Peyer's patch (tissue), 4 donors: ENCODE measurements around the gene OSBPL10.

Source experiments
- POLR2A ChIP-seq, 2 donors: fragments of 450-650 bp; IDR thresholded peaks; one replicate each; pipeline ENCODE4 v1.5.1; 2017; ENCODE audit warnings: antibody characterized with exemption in 2 of 2, mild to moderate bottlenecking in 2 of 2, moderate library complexity in 2 of 2
- TF ChIP-seq, protein P1 (sequence below), 6 experiments: fragments of 450-650 bp in 4 of 6; fragments of 200-600 bp in 2 of 6; sonication (generic) in 1 of 6; IDR thresholded peaks; one replicate each; pipeline ENCODE4 v1.5.1; 2017 to 2019; ENCODE audit warnings: antibody characterized with exemption in 6 of 6, mild to moderate bottlenecking in 3 of 6, moderate library complexity in 1 of 6

DNA sequence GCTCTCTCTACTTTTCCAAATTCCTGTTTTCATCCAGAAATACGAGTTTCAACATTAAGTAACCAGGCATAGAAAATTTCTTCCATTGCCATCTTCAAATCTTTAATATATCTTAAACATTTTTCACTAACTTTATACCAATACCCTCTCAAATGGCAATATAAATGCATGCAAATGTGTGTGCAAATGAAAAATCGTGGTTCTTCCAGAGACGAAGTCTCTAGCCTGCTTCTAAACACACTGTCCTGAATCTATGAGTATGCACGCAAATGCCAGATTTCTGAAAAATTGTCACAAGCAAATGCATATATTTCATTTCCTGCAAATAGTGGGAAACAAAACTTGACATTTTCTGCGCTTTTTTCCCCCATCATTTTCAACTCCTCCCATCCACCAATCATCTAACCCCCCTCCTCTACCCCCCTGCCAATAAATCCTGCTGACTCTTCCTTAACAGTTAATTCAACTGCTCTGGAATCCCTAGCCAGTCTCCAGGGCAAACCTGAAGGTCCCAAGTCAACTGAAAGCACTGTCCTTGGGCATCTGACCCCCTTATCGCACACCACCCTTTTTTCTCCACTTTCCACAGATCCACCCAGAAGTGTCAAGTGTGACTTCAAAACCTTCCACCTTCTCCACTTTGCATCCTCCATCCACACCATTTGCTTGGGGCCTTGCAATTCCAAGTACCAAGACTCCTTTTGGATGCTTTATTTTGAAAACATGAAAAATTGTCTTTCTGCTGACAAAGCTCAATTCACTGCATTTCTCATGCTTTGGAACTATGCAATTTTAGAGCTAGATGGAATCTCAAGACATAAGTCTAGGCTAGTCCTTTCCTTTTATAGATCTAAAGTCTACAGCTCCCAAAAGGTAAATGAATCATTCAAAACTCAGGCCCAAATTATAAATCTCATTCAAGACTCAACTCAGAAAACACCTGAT, 144.7 kb downstream of the OSBPL10 start:
- TF ChIP-seq, protein P1, sequence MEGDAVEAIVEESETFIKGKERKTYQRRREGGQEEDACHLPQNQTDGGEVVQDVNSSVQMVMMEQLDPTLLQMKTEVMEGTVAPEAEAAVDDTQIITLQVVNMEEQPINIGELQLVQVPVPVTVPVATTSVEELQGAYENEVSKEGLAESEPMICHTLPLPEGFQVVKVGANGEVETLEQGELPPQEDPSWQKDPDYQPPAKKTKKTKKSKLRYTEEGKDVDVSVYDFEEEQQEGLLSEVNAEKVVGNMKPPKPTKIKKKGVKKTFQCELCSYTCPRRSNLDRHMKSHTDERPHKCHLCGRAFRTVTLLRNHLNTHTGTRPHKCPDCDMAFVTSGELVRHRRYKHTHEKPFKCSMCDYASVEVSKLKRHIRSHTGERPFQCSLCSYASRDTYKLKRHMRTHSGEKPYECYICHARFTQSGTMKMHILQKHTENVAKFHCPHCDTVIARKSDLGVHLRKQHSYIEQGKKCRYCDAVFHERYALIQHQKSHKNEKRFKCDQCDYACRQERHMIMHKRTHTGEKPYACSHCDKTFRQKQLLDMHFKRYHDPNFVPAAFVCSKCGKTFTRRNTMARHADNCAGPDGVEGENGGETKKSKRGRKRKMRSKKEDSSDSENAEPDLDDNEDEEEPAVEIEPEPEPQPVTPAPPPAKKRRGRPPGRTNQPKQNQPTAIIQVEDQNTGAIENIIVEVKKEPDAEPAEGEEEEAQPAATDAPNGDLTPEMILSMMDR (IDR thresholded peaks at IDR 0.05): no peak
- TF ChIP-seq POLR2A (IDR thresholded peaks at IDR 0.05): no peak
